HG03108 (cell line): ENCODE data around the gene TACC2.

Experiments
- ATAC-seq: cut with Tn5 transposase; IDR thresholded peaks from one replicate; pipeline ENCODE4 v1.9.1; 2021; ENCODE audit warnings: moderate library complexity; ENCODE audit not compliant: unreplicated experiment

TACC2 gene

GRCh38 chr10:122162671-122163173 is 173.8 kb downstream of the TACC2 start:
- ATAC-seq: no peak

- ATAC-seq: no peak
These were observed 174.4 kb downstream of the TACC2 start for GRCh38 chr10:122163174-122164022.

GRCh38 chr10:122164023-122164601 is 175.1 kb downstream of the TACC2 start:
- ATAC-seq: no peak

- no peak for ATAC-seq
These were observed 176.0 kb downstream of the TACC2 start for GRCh38 chr10:122164815-122165483.

GRCh38 chr10:122165484-122166276 is 176.7 kb downstream of the TACC2 start:
- ATAC-seq: no peak

- no peak for ATAC-seq
These were observed 179.1 kb downstream of the TACC2 start for GRCh38 chr10:122168101-122168500.

GRCh38 chr10:122168598-122169394 is 179.8 kb downstream of the TACC2 start:
- no peak for ATAC-seq

- no peak for ATAC-seq
These were observed 181.8 kb downstream of the TACC2 start for GRCh38 chr10:122170802-122171201.

- no peak for ATAC-seq
These were observed 182.5 kb downstream of the TACC2 start for GRCh38 chr10:122171302-122172075.

- ATAC-seq: no peak
These were observed 183.5 kb downstream of the TACC2 start for GRCh38 chr10:122172361-122173008.

- ATAC-seq: no peak
These were observed 184.4 kb downstream of the TACC2 start for GRCh38 chr10:122173337-122173736.

GRCh38 chr10:122173766-122174435 is 184.9 kb downstream of the TACC2 start:
- ATAC-seq: no peak

- no peak for ATAC-seq
These were observed 187.6 kb downstream of the TACC2 start for GRCh38 chr10:122176232-122177213.

GRCh38 chr10:122178655-122179054 is 189.7 kb downstream of the TACC2 start:
- ATAC-seq: no peak

- no peak for ATAC-seq
These were observed 192.2 kb downstream of the TACC2 start for GRCh38 chr10:122181041-122181732.

GRCh38 chr10:122181876-122182275 is 192.9 kb downstream of the TACC2 start:
- no peak for ATAC-seq

- ATAC-seq: no peak
These were observed 193.3 kb downstream of the TACC2 start for GRCh38 chr10:122182308-122182707.
